ENCODE data around the gene SCARB1.
"Not testable (repeated sequence)": the region's sequence is repeated elsewhere in the genome, so short reads cannot be mapped to it uniquely, and the experiment has no call there.

SCARB1 gene, protein sequence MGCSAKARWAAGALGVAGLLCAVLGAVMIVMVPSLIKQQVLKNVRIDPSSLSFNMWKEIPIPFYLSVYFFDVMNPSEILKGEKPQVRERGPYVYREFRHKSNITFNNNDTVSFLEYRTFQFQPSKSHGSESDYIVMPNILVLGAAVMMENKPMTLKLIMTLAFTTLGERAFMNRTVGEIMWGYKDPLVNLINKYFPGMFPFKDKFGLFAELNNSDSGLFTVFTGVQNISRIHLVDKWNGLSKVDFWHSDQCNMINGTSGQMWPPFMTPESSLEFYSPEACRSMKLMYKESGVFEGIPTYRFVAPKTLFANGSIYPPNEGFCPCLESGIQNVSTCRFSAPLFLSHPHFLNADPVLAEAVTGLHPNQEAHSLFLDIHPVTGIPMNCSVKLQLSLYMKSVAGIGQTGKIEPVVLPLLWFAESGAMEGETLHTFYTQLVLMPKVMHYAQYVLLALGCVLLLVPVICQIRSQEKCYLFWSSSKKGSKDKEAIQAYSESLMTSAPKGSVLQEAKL
- total RNA-seq = 3.8 to 10.6 (median 6.9) reads per million in 4 experiments

DNA sequence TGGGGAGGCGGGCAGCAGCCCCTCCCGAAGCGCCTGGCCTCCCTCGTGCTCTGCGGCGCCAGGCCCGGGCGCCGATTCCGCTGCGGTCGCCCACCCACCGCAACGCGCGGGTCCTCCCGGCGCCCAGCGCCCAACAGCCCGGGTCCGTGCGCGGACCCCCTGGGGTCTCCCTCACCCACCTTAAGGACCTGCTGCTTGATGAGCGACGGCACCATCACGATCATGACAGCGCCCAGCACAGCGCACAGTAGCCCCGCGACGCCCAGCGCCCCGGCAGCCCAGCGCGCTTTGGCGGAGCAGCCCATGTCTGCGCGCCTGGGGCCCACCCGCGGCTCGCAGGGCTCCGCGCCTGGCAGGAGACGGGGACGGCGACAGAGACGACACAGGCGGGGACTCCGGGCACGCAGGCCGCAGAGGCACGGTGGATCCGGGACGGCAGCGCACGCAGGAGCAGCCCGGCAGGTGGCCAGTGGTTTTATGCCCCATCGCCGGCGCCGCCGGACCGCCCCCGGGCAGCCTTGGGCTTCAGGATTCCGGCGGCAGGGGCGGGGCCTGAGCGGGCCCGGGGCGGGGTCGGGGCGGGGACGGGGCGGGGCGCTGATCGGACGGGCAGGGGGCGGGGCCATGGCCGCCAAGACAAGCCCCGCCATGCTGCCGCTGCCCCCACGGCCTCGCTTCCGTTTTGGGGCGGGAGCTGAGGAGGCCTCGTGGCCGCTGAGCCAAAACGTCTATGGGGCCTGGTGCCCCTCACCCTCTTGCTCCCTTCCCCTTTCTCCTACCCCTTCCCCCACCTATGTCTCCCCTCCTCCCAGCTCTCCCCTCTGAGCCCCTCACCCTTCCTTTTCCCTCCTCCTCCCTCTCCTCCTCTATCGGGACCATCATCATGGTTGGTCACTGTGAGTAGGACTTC is at the start of gene SCARB1:
Gene SCARB1, minus strand, starts transcription at position 449 of the 910 bp plus-strand sequence. Its CDS starts 144 bp downstream, at position 305.
- DNase-seq = peak; percentile 71

DNA sequence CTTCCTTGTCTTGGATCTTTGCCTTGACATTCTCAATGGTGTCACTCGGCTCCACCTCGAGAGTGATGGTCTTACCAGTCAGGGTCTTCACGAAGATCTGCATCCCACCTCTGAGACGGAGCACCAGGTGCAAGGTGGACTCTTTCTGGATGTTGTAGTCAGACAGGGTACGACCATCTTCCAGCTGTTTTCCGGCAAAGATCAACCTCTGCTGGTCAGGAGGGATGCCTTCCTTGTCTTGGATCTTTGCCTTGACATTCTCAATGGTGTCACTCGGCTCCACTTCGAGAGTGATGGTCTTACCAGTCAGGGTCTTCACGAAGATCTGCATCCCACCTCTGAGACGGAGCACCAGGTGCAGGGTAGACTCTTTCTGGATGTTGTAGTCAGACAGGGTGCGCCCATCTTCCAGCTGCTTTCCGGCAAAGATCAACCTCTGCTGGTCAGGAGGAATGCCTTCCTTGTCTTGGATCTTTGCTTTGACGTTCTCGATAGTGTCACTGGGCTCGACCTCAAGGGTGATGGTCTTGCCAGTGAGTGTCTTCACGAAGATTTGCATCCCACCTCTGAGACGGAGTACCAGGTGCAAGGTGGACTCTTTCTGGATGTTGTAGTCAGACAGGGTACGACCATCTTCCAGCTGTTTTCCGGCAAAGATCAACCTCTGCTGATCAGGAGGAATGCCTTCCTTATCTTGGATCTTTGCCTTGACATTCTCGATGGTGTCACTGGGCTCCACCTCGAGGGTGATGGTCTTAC is 49.0 kb upstream of the SCARB1 start:
- not testable (repeated sequence) for DNase-seq

DNA sequence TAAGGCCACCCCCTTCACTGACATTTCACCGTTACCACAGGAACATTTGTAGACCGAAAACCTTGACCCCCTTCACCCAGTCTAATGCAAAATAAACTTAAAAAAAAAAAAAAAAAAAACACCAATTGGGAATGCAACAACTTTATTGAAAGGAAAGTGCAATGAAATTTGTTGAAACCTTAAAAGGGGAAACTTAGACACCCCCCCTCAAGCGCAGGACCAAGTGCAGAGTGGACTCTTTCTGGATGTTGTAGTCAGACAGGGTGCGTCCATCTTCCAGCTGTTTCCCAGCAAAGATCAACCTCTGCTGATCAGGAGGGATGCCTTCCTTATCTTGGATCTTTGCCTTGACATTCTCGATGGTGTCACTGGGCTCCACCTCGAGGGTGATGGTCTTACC is 47.9 kb upstream of the SCARB1 start:
- not testable (repeated sequence) for DNase-seq

DNA sequence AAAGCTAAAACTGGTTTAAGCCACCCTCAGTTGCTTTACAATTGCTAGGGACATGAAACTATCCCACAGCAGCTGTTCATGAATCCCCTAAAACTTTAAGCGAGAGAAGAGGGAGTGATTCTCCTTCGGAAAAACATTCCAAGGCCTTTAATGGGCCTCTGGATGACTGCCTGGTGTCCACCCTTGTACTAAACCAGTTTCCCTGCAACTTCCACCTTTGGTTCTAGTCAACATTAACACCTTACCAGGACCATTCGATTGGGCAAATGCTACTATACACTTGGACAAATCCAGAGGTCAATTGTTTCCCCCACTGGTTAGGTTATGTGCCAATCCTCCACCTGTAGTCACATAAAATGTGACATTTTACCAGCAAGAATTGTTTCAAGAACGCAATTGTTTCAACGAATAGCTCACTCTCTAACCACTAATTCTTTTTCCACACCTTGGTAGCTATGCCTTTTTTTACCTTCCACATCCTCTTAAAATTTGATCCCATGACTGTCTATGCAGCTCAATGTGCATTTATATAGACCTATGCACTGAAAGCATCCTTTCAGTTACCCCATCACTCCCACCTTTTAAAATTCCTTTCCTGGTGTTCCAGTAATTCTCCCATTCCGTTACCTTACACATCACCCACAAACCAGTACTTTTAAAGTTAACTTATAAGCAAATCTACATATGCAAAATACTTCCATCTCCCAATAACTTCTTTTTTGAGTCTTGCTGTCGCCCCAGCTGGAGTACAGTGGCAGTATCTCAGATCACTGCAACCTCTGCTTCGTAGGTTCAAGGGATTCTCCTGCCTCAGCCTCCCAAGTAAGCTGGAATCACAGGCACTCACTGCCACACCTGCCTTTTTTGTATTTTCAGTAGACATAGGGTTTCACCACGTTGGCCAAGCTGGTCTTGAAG is 47.2 kb upstream of the SCARB1 start:
- DNase-seq = no peak

DNA sequence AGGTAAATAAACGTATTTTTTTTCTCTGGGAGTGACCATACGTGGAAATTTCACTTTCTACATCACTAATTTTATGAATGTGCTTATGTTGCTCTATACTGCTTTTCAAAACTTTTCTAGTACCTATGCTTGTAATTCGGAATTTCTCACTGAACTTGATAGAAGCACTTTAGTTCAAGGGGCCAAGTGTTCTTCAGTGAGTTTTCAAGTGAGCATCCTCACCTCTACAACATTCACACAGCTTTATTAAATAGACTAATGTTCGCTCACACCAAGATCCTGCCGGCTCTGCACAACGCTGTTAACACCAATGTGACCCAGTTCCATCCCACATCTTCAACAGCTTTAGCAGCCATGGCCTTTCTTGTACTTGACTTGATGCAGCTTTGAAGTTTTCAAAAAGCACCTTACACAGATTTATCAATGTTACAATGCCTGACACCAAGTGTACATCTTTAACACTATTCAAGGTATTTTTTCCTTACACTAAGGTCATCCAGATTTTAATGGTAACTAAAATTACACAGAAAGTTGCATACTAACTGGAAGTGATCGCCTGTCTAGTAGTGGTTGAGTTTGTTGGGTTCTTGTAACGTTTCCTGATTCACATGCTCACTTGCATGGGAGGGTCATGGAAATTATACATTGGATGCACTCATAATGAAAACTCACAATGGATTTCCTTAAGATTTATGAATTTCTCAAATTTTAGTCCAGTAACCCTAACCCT is 46.3 kb upstream of the SCARB1 start:
- DNase-seq = no peak

DNA sequence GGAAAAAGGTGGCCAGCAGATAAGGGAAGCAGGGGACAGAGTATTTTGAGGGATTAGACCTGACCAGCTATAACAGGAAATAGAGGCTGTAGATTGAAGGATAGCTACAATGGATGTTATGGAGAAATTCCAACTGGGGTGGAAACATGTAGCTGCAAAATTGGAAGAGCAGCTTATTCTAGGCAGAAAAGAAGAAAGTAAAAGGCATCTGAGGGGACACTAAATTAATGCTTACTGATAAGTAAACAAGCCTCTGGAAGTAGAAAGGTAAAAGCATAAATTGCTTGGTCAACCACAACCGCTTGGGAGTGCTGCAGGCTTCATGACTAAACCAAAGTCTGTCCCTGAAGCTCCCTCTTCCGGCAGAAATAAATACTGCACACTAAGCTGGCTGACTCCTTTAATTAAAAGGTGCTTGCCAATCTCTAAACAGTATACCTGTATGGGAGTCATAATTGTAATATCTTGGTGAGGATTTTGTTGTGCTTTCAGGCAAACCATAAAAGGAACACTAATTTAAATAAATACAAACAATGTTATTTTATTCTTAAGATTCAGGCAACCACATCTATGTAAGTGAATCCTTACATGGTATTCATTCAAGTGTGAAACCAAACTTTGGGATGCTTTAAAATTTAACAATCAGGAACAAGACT is 43.1 kb upstream of the SCARB1 start:
- DNase-seq = no peak

DNA sequence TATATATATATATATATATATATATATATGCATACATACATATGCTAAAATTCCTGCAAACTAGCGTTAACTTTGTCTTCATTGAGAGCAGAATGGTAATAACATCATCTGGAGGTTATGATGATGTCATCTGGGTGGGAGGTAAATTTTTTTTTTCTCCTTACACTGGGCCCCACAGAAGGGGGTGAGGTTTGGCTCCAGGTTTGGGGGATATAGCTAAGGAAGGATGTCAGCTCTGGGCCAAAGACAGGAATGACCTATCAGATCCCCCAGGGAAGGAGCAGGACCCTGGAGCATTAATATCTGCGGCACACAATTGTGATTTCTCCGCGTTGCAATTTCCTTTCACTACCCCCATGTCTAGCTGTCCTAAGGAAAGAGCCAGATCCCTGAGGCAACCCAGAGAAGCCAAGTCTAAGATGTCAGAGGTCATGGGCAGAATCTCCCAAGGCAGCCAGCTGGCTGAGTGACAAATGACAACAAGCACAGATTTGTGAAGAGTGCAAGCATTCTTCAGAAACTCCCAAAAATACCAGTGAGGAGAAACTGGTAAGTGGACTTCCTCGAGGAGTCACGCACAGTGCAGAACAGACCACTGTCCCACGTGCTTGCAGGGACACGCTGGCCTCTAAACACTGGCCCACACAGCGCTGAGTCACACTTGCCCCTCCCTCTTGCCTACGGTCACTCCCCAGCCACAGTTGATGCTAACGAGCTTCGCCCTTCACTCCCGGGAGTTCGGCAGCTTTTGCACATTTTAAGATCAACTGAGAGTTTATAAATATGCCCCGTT is 40.8 kb upstream of the SCARB1 start:
- DNase-seq = no peak

DNA sequence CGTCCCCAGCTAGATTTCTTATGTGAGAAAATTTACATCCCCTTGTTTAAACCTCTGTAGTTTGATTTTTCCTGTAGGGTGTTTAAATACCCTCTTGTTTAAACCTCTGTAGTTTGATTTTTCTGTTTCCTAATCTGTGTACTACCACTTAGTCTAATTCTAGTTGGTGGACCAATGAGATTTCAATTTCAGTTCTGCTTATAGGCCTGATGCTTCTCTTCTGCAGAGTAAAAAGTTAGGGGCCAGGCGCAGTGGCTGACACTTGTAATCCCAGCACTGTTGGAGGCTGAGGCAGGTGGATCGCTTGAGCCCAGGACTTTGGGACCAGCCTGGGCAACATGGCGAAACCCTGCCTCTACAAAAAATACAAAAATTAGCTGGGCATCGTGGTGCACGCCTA is 39.3 kb upstream of the SCARB1 start:
- no peak for DNase-seq

DNA sequence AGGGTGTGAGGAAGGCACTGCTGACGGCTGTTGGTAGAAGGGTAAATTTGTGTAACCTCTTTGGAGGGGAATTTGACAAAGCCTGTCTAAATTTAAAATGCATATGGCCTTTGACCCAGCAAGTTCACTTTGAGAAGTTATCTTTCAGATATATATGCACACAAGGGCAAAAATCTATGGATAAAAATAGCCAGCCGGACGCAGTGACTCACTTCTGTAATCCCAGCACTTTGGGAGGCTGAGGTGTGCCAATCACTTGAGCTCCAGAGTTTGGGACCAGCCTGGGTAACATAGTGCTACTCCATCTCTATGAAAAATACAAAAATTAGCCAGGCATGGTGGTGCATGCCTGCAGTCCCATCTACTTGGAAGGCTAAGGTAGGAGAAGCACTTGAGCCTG is 37.3 kb upstream of the SCARB1 start:
- DNase-seq = no peak

DNA sequence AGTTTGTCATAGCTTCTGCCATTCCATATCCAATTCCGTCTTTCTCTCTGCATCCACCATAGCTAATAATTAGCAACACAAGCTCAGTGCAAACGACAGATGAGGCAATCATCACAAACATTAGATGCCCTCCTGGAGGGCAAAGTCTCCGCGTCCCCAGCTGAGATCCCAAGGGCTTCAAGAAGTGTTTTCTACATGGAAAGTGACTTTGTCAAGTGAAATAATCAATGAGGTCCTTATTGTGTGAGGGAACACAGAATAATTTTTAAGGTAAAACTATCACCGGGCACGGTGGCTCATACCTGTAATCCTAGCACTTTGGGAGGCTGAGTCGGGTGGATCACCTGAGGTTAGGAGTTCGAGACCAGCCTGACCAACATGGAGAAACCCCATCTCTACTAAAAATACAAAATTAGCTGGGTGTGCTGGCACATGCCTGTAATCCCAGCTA is 36.7 kb upstream of the SCARB1 start:
- DNase-seq = not testable (repeated sequence)

DNA sequence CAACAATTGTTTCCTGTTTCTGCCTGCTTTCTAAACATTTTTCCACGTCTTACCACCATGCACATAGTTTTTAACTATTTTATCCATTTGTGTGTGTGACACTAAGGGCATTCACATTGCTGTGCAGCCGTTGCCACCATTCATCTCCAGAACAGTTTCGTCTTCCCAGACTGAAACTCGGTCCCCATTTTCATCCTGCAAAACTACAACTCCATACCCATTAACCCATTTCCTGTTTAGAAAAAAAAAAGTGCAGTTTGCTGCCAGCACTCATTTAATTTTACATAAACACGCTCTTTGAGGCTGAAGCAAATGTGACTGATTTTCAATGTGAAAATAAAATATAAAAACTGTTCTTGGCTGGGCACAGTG is 35.2 kb upstream of the SCARB1 start:
- DNase-seq = no peak

DNA sequence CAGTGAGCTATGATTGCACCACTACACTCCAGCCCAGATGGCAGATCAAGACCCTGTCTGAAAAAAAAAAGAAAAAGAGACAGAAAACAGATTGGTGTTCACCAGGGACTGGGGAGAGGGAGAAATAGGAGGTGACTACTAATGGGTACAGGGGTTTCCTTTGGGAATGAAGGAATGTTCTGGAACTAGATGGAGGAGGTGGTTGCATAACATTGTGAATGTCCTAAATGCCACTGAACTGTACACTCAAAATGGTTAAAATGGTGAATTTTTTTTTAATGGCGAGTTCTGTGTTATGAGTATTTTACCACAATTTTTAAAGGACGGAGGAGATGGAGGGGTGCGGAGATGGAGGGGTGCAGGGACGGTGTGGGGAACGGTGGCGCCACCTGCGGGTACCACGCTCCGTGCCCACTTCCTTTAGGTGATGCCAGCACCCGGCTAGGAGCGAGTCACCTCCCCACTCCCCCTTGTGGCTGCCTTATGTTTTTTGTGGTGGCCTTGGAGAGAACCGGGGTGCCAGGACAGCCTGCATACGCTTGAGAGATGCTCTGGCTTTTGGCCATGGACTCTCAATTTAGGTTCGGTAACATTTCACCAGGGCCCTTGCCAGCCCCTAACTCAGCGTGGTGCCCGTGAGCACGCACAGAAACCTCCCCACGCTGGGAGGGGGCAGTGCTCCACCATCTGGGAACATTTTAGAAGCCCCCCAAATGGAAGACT is 34.7 kb upstream of the SCARB1 start:
- peak; percentile 38 for DNase-seq

DNA sequence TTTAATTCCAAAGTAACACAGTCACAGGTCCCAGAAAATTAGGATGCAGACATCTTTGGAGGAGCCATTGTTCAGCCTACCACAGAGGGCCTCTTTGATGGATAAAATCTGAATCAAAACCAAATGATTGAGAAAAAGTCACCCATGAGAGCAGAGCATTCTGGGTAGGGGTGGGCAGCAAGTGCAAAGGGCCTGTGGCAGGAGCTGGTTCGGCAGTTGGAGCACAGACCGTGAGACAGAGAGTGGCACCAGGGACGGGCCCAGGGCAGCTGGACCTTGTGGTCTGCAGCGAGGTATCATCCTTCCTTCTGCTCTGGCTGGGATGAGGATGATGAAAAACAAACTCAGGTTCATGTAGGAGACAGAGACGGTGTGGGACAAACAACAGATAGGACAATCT is 32.8 kb upstream of the SCARB1 start:
- no peak for DNase-seq

DNA sequence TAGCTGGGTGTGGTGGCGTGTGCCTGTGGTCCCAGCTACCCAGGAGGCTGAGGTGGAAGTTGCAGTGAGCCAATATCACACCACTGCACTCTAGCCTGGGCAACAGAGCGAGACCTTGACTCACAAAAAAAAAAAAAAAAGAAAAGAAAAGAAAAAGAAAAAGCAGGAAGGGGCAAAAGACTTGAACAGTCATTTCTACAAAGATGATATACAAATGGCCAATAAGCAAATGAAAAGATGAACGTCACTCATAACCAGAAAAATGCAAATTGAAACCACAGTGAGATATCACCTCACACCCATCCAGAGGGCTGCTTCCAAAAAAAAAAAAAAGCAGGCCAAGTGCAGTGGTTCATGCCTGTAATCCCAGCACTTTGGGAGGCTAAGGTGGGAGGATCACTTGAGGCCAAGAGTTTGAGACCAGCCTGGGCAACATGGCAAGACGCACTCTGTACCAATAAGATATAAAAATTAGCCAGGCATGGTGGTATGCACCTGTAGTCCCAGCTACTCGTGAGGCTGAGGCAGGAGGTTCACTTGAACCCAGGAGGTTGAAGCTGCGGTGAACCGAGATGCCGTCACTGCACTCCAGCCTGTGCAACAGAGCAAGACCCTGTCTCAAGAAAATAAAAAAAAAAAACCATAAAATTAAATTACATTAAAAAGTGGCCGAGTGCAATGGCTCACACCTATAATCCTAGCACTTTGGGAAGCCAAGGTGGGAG is 30.3 kb upstream of the SCARB1 start:
- DNase-seq = no peak

DNA sequence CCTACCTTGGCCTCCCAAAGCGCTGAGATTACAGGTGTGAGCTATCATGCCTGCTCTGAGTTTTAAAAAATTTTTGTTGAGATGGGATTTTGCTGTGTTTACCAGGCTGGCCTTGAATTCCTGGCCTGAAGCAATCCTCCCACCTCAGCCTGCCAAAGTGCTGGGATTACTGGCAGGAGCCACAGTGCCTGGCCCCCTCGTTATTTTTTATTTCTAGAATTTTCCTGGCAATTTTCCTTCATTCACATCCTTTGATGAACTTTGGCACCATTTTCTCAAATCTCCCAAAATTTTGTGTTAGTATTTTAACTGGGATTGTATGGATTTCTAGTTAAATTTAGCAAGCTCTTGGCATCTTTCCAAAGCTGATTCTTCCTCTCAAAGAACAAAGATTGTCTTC is 24.6 kb upstream of the SCARB1 start:
- DNase-seq = no peak

DNA sequence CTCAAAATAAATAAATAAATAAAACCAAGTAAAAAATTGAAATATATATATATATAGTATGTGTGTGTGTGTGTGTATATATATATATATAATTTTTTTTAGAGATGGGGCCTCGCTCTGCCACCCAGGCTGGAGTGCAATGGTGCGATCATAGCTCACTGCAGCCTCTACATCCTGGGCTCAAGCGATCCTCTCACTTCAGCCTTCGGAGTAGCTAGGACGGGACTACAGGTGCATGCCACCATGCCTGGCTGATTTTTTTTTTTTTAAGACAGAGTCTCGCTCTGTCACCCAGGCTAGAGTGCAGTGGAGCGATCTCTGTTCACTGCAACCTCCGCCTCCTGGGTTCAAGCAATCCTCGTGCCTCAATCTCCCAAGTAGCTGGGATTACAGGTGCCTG is 24.1 kb upstream of the SCARB1 start:
- not testable (repeated sequence) for DNase-seq

DNA sequence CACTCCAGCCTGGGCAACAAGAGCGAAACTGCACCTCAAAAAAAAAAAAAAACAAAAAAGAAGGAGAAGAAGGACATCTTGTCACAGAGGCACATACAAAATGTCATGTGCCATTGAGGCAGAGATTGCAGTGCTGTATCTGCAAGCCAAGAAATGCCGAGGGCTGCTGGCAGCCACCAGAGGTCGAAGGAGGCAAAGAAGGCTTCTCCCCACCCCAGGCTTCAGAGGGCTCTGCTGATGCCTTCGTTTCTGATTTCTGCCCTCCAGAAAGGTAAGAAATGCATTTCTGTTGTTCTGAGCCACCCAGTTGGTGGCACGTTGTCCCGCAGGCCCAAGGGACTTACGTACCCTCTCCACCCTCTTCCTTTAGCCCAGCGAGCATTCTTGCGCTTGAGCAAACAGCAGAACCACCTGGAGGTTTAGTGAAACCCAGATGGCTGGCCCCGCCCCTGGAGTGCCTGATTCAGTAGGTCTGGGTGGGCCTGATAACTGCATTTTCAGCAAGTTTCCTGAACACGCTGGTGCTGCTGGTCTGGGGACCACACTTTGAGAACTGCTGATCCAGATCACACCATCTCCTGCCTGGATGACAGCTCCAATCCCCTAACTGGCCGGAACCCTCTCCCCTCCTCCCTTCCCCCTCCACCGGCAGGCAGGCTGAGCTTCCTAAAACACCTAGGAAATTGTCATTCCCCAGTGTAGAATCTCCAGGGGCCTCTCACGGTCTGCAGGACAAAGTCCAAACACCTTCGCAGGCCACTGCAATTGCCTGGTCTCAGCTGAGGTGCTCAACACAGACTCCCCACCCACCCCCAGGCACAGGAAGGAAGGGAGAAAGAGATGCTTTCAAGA is 21.1 kb upstream of the SCARB1 start:
- no peak for DNase-seq

All from effector CD8-positive, alpha-beta T cell (primary cell).